ENCODE measurements around the gene RAMP2.
"Not testable (repeated sequence)": the region's sequence is repeated elsewhere in the genome, so short reads cannot be mapped to it uniquely, and the experiment has no call there.

The RAMP2 gene

GRCh38 chr17:42760652-42761581 lies at the start of gene RAMP2:
Gene RAMP2, plus strand, starts transcription at chr17:42761227. Its CDS starts 35 bp downstream, at chr17:42761262.
- peaks cover 7% of the 10 kb centered on the region for H3K4me1 ChIP-seq (ENCODE audit: insufficient read depth, low read length)
- peak within 1 kb of the TSS; percentile 75 for H2AFZ ChIP-seq (ENCODE audit: low read depth, low read length)
- H3K4me3 ChIP-seq (ENCODE audit: low read length), result peak within 1 kb of the TSS; percentile 33
- H3K27me3 ChIP-seq (ENCODE audit: insufficient read depth, low read length), result peaks cover 18% of the 10 kb centered on the region
- H3K9me3 ChIP-seq (ENCODE audit: low read length), result no peaks in the 10 kb centered on the region
- no peaks in the 10 kb centered on the region for H3K36me3 ChIP-seq (ENCODE audit: insufficient read depth, low read length)

- no peaks in the 10 kb centered on the region for H3K4me1 ChIP-seq (ENCODE audit: insufficient read depth, low read length)
- H3K36me3 ChIP-seq (ENCODE audit: insufficient read depth, low read length), result peaks cover 69% of the 10 kb centered on the region
- no peaks in the 10 kb centered on the region for H3K27me3 ChIP-seq (ENCODE audit: insufficient read depth, low read length)
- H2AFZ ChIP-seq (ENCODE audit: low read depth, low read length), result no peak overlapping the region
- no peak overlapping the region for H3K4me3 ChIP-seq (ENCODE audit: low read length)
- no peaks in the 10 kb centered on the region for H3K9me3 ChIP-seq (ENCODE audit: low read length)
These were observed 39.9 kb upstream of the RAMP2 start for GRCh38 chr17:42720996-42721583.

- Histone ChIP-seq H3K9me3 (ENCODE audit: low read length) (no peaks in the 10 kb centered on the region), H2AFZ (ENCODE audit: low read depth, low read length) (no peak overlapping the region), H3K36me3 (ENCODE audit: insufficient read depth, low read length) (peaks cover 55% of the 10 kb centered on the region)
These were observed 37.4 kb upstream of the RAMP2 start for GRCh38 chr17:42723636-42724035.

GRCh38 chr17:42725143-42725542 lies 35.9 kb upstream of the RAMP2 start:
- Histone ChIP-seq H2AFZ (ENCODE audit: low read depth, low read length) (no peak overlapping the region), H3K9me3 (ENCODE audit: low read length) (no peaks in the 10 kb centered on the region), H3K36me3 (ENCODE audit: insufficient read depth, low read length) (peaks cover 43% of the 10 kb centered on the region), H3K4me1 (ENCODE audit: insufficient read depth, low read length) (no peaks in the 10 kb centered on the region), H3K27me3 (ENCODE audit: insufficient read depth, low read length) (no peaks in the 10 kb centered on the region), H3K4me3 (ENCODE audit: low read length) (no peak overlapping the region)

More at GRCh38 chr17:42723636-42724035, 37.4 kb upstream of the RAMP2 start:
- Histone ChIP-seq H3K4me1 (ENCODE audit: insufficient read depth, low read length) (no peaks in the 10 kb centered on the region), H3K27me3 (ENCODE audit: insufficient read depth, low read length) (no peaks in the 10 kb centered on the region), H3K4me3 (ENCODE audit: low read length) (no peak overlapping the region)

GRCh38 chr17:42740699-42741098 lies 20.3 kb upstream of the RAMP2 start:
- peaks cover 8% of the 10 kb centered on the region for H3K4me1 ChIP-seq (ENCODE audit: insufficient read depth, low read length)
- no peak overlapping the region for H2AFZ ChIP-seq (ENCODE audit: low read depth, low read length)
- H3K9me3 ChIP-seq (ENCODE audit: low read length), result no peaks in the 10 kb centered on the region
- no peaks in the 10 kb centered on the region for H3K36me3 ChIP-seq (ENCODE audit: insufficient read depth, low read length)
- H3K27me3 ChIP-seq (ENCODE audit: insufficient read depth, low read length), result no peaks in the 10 kb centered on the region
- no peak overlapping the region for H3K4me3 ChIP-seq (ENCODE audit: low read length)

- H3K27me3 ChIP-seq (ENCODE audit: insufficient read depth, low read length); H3K9me3 ChIP-seq (ENCODE audit: low read length); H2AFZ ChIP-seq (ENCODE audit: low read depth, low read length); H3K4me1 ChIP-seq (ENCODE audit: insufficient read depth, low read length); H3K4me3 ChIP-seq (ENCODE audit: low read length); H3K36me3 ChIP-seq (ENCODE audit: insufficient read depth, low read length): not testable (repeated sequence)
These were observed 18.1 kb upstream of the RAMP2 start for GRCh38 chr17:42742916-42743315.

- H3K36me3 ChIP-seq (ENCODE audit: insufficient read depth, low read length), result no peaks in the 10 kb centered on the region
- H3K4me1 ChIP-seq (ENCODE audit: insufficient read depth, low read length), result peaks cover 8% of the 10 kb centered on the region
- no peaks in the 10 kb centered on the region for H3K9me3 ChIP-seq (ENCODE audit: low read length)
- H2AFZ ChIP-seq (ENCODE audit: low read depth, low read length), result peak overlapping the region; percentile 46
- H3K27me3 ChIP-seq (ENCODE audit: insufficient read depth, low read length), result no peaks in the 10 kb centered on the region
- H3K4me3 ChIP-seq (ENCODE audit: low read length), result peak overlapping the region; percentile 85
These were observed 17.3 kb upstream of the RAMP2 start for GRCh38 chr17:42743595-42744282.

GRCh38 chr17:42744283-42744805 lies 16.7 kb upstream of the RAMP2 start:
- Histone ChIP-seq H3K27me3 (ENCODE audit: insufficient read depth, low read length) (no peaks in the 10 kb centered on the region), H3K4me3 (ENCODE audit: low read length) (peak overlapping the region; percentile 85), H3K4me1 (ENCODE audit: insufficient read depth, low read length) (peaks cover 11% of the 10 kb centered on the region)

GRCh38 chr17:42744806-42745617 lies 16.0 kb upstream of the RAMP2 start, which contains the start of gene EZH1:
Gene EZH1, minus strand, starts transcription at chr17:42745040. Its CDS starts 16,099 bp downstream, at chr17:42728941.
- no peaks in the 10 kb centered on the region for H3K27me3 ChIP-seq (ENCODE audit: insufficient read depth, low read length)
- H3K9me3 ChIP-seq (ENCODE audit: low read length), result no peaks in the 10 kb centered on the region
- peak within 1 kb of the TSS; percentile 85 for H3K4me3 ChIP-seq (ENCODE audit: low read length)
- H3K36me3 ChIP-seq (ENCODE audit: insufficient read depth, low read length), result no peaks in the 10 kb centered on the region
- peak within 1 kb of the TSS; percentile 46 for H2AFZ ChIP-seq (ENCODE audit: low read depth, low read length)
- peaks cover 14% of the 10 kb centered on the region for H3K4me1 ChIP-seq (ENCODE audit: insufficient read depth, low read length)

More at GRCh38 chr17:42744283-42744805, 16.7 kb upstream of the RAMP2 start:
- H2AFZ ChIP-seq (ENCODE audit: low read depth, low read length), result peak overlapping the region; percentile 46
- no peaks in the 10 kb centered on the region for H3K36me3 ChIP-seq (ENCODE audit: insufficient read depth, low read length)
- H3K9me3 ChIP-seq (ENCODE audit: low read length), result no peaks in the 10 kb centered on the region

GRCh38 chr17:42748202-42748907 lies 12.7 kb upstream of the RAMP2 start:
- no peaks in the 10 kb centered on the region for H3K27me3 ChIP-seq (ENCODE audit: insufficient read depth, low read length)
- no peak overlapping the region for H3K4me3 ChIP-seq (ENCODE audit: low read length)
- no peaks in the 10 kb centered on the region for H3K36me3 ChIP-seq (ENCODE audit: insufficient read depth, low read length)
- no peaks in the 10 kb centered on the region for H3K9me3 ChIP-seq (ENCODE audit: low read length)
- no peak overlapping the region for H2AFZ ChIP-seq (ENCODE audit: low read depth, low read length)
- H3K4me1 ChIP-seq (ENCODE audit: insufficient read depth, low read length), result peaks cover 14% of the 10 kb centered on the region

- Histone ChIP-seq H3K4me1 (ENCODE audit: insufficient read depth, low read length) (peaks cover 6% of the 10 kb centered on the region), H3K9me3 (ENCODE audit: low read length) (no peaks in the 10 kb centered on the region), H3K27me3 (ENCODE audit: insufficient read depth, low read length) (no peaks in the 10 kb centered on the region), H3K36me3 (ENCODE audit: insufficient read depth, low read length) (no peaks in the 10 kb centered on the region), H3K4me3 (ENCODE audit: low read length) (no peak overlapping the region), H2AFZ (ENCODE audit: low read depth, low read length) (no peak overlapping the region)
These were observed 11.9 kb upstream of the RAMP2 start for GRCh38 chr17:42748908-42749798.
